ENCODE data around the gene GBE1.

DNA sequence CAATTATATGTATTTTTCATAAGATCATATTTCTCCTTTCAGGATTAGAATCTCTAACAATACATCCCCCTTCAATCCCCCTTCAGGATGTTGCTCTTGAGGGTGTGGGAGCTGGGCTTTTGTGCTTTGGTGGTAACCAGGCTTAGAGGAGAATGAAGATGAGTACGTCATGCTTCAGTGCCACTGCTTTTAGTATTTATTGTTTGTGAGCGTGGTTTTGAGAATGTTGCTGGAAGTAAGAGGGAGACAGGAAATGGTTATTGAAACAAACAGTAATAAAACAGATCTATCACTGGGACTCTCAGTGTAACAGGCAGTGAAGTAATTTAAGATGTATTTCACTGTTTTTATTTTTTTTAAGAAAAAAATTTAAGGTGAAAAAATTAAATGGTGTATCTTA, 35.3 kb downstream of the GBE1 start:
- TF ChIP-seq CC2D1A (IDR thresholded peaks at IDR 0.05) = no peak
- no peak for TF ChIP-seq PHF8 (IDR thresholded peaks at IDR 0.05; ENCODE audit: borderline replicate concordance, low read length)
- TF ChIP-seq CBX8 (IDR thresholded peaks at IDR 0.05; ENCODE audit: borderline replicate concordance, extremely low read depth, low read depth, low read length, poor library complexity, severe bottlenecking) = no peak
- TF ChIP-seq SREBF2 (CRISPR knock-in tag; IDR thresholded peaks at IDR 0.05) = no peak
- TF ChIP-seq KLF13 (tag; IDR thresholded peaks at IDR 0.05; ENCODE audit: borderline replicate concordance, low read depth) = no peak
- no peak for TF ChIP-seq TRIM24 (IDR thresholded peaks at IDR 0.05)
- TF ChIP-seq, protein P1, sequence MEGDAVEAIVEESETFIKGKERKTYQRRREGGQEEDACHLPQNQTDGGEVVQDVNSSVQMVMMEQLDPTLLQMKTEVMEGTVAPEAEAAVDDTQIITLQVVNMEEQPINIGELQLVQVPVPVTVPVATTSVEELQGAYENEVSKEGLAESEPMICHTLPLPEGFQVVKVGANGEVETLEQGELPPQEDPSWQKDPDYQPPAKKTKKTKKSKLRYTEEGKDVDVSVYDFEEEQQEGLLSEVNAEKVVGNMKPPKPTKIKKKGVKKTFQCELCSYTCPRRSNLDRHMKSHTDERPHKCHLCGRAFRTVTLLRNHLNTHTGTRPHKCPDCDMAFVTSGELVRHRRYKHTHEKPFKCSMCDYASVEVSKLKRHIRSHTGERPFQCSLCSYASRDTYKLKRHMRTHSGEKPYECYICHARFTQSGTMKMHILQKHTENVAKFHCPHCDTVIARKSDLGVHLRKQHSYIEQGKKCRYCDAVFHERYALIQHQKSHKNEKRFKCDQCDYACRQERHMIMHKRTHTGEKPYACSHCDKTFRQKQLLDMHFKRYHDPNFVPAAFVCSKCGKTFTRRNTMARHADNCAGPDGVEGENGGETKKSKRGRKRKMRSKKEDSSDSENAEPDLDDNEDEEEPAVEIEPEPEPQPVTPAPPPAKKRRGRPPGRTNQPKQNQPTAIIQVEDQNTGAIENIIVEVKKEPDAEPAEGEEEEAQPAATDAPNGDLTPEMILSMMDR (IDR thresholded peaks at IDR 0.05 in 2 of 3, conservative IDR thresholded peaks at IDR 0.05 in 1 of 3; ENCODE audit: insufficient read depth in 2 of 3, low read depth in 1 of 3, low read length in 3 of 3) = no peak
- no peak for TF ChIP-seq MAFG (tag; conservative IDR thresholded peaks at IDR 0.05)
- no peak for TF ChIP-seq RCOR1 (IDR thresholded peaks at IDR 0.05; ENCODE audit: borderline replicate concordance in 1 of 2, low read depth in 2 of 2, low read length in 2 of 2)
- TF ChIP-seq NR1H2 (CRISPR knock-in tag; IDR thresholded peaks at IDR 0.05) = no peak
- TF ChIP-seq GATAD2B (IDR thresholded peaks at IDR 0.05; ENCODE audit: borderline replicate concordance) = no peak
- no peak for TF ChIP-seq ZNF444 (CRISPR knock-in tag; IDR thresholded peaks at IDR 0.05)
- no peak for TF ChIP-seq MCM5 (IDR thresholded peaks at IDR 0.05; ENCODE audit: low read depth)
- TF ChIP-seq TAF15 (IDR thresholded peaks at IDR 0.05; ENCODE audit: low read depth, low read length) = no peak
